HUDEP-2 (cell line): ENCODE data around the gene REL.

Experiments
- DNase-seq, 76 experiments: peaks; one replicate each; lab custom pipeline; 2025; ENCODE audit not compliant: unreplicated experiment in 76 of 76; lab: John Stamatoyannopoulos, UW

The REL gene

GRCh38 chr2:60961457-60961856, 80.1 kb downstream of the REL start:
- no peak for DNase-seq

GRCh38 chr2:60962528-60962927, 81.2 kb downstream of the REL start:
- DNase-seq, result peak in 6 of 76 experiments; percentile 2 to 12 (median 4)

GRCh38 chr2:60963190-60963589, 81.8 kb downstream of the REL start:
- DNase-seq, result no peak

GRCh38 chr2:60964651-60965498, 83.5 kb downstream of the REL start:
- DNase-seq, result no peak

- no peak for DNase-seq
These were observed 84.1 kb downstream of the REL start for GRCh38 chr2:60965499-60965785.

- DNase-seq, result no peak
These were observed 85.4 kb downstream of the REL start for GRCh38 chr2:60966507-60967405.

GRCh38 chr2:60972889-60973656, 91.7 kb downstream of the REL start:
- DNase-seq, result no peak

- no peak for DNase-seq
These were observed 92.3 kb downstream of the REL start for GRCh38 chr2:60973705-60974104.

GRCh38 chr2:60974652-60975051, 93.3 kb downstream of the REL start:
- no peak for DNase-seq
